Activated CD4-positive, alpha-beta memory T cell treated with anti-CD3 and anti-CD28 coated beads, Interleukin-2, amount 10 ng/mL, durations not matched to agents 7 days and 5 days (primary cell): ENCODE measurements around the gene LARGE2. TPM values are rescaled to one million over a fixed set of nuclear protein-coding genes. Genes with fewer than 3 reads are reported as not detected.

Experiments
- CTCF ChIA-PET: fragments of 350-600 bp; sonication (Branson Sonifier 250); formaldehyde crosslinking; loops from one replicate; lab custom pipeline; 2021; ENCODE audit warnings: antibody characterized with exemption, inconsistent platforms; lab: Charles Lee
- POLR2A ChIA-PET: fragments of 350-600 bp; sonication (Branson Sonifier 250); formaldehyde crosslinking; loops from one replicate; lab custom pipeline; 2021; ENCODE audit warnings: antibody characterized with exemption; lab: Charles Lee
- DNase-seq: peaks from one replicate; pipeline ENCODE4 v3.0.0-alpha.2; 2020
- H3K27ac Mint-ChIP-seq: one replicate; pipeline ENCODE4 v1.8.0; 2021; ENCODE audit warnings: mild to moderate bottlenecking, mixed read lengths
- H3K27me3 Mint-ChIP-seq: one replicate; pipeline ENCODE4 v1.8.0; 2021; ENCODE audit warnings: mixed read lengths
- H3K36me3 Mint-ChIP-seq: one replicate; pipeline ENCODE4 v1.8.0; 2021; ENCODE audit warnings: low read depth, mixed read lengths
- H3K4me1 Mint-ChIP-seq: one replicate; pipeline ENCODE4 v1.8.0; 2021; ENCODE audit warnings: mixed read lengths
- H3K4me3 Mint-ChIP-seq: one replicate; pipeline ENCODE4 v1.8.0; 2021; ENCODE audit warnings: mild to moderate bottlenecking, mixed read lengths
- H3K9me3 Mint-ChIP-seq: one replicate; pipeline ENCODE4 v1.8.0; 2021; ENCODE audit warnings: mixed read lengths
- total RNA-seq, 2 experiments: library from RNA; stranded (reverse); gene quantifications; one replicate each; pipeline ENCODE4 v1.2.3, GENCODE V29; 2021

The LARGE2 gene
- total RNA-seq, 2 experiments from 2014 or later = 0.58 to 1.1 TPM

GRCh38 chr11:45929486-45930030, 7.1 kb downstream of the LARGE2 start:
- peak overlapping the region; percentile 95 for H3K27ac Mint-ChIP-seq
- H3K9me3 Mint-ChIP-seq = no peaks in the 10 kb centered on the region
- peaks cover 35% of the 10 kb centered on the region for H3K4me1 Mint-ChIP-seq
- DNase-seq = no peak
- CTCF ChIA-PET = interaction anchor here (0.7 to 2.3 kb wide), 4 partner anchors 11 to 422 kb away, joined by 4 to 15 read pairs (median 10); partner anchors contain the start of gene PEX16
- POLR2A ChIA-PET = interaction anchor here (1.3 to 5.1 kb wide), 4 partner anchors 9 to 83 kb away, joined by 3 to 78 read pairs (median 4); partner anchors contain the start of genes CRY2 and PEX16
- no peak overlapping the region for H3K4me3 Mint-ChIP-seq
- peaks cover 6% of the 10 kb centered on the region for H3K27me3 Mint-ChIP-seq
- peaks cover 12% of the 10 kb centered on the region for H3K36me3 Mint-ChIP-seq

- Mint-ChIP-seq H3K36me3 (peaks cover 17% of the 10 kb centered on the region), H3K9me3 (no peaks in the 10 kb centered on the region), H3K27me3 (no peaks in the 10 kb centered on the region), H3K4me3 (peak overlapping the region; percentile 50), H3K27ac (peak overlapping the region; percentile 95), H3K4me1 (peaks cover 35% of the 10 kb centered on the region)
- DNase-seq = peak; percentile 73
- POLR2A ChIA-PET = interaction anchor here (0.8 to 5.1 kb wide), 7 partner anchors 9 to 83 kb away, joined by 3 to 78 read pairs (median 3); partner anchors contain the start of genes CRY2 and PEX16
- CTCF ChIA-PET = interaction anchor here (1.0 to 2.3 kb wide), 4 partner anchors 12 to 87 kb away, joined by 6 to 15 read pairs (median 10); partner anchors contain the start of gene PEX16
Measured at GRCh38 chr11:45930031-45930794, 7.8 kb downstream of the LARGE2 start.

GRCh38 chr11:45930951-45931570, 8.6 kb downstream of the LARGE2 start:
- Mint-ChIP-seq H3K27me3 (no peaks in the 10 kb centered on the region), H3K4me1 (peaks cover 35% of the 10 kb centered on the region), H3K9me3 (no peaks in the 10 kb centered on the region), H3K36me3 (peaks cover 17% of the 10 kb centered on the region), H3K4me3 (no peak overlapping the region), H3K27ac (peak overlapping the region; percentile 95)
- POLR2A ChIA-PET = interaction anchor here (0.8 to 5.1 kb wide), 6 partner anchors 10 to 84 kb away, joined by 3 to 78 read pairs (median 4); partner anchors contain the start of genes CRY2 and PEX16
- DNase-seq = no peak
- CTCF ChIA-PET = interaction anchor here (1.5 to 2.3 kb wide), 3 partner anchors 13 to 88 kb away, joined by 6 to 15 read pairs (median 11); partner anchors contain the start of gene PEX16

GRCh38 chr11:45931739-45932138, 9.3 kb downstream of the LARGE2 start:
- Mint-ChIP-seq H3K9me3 (no peaks in the 10 kb centered on the region), H3K36me3 (peaks cover 19% of the 10 kb centered on the region), H3K4me1 (peaks cover 35% of the 10 kb centered on the region), H3K4me3 (no peak overlapping the region), H3K27ac (peak overlapping the region; percentile 95), H3K27me3 (no peaks in the 10 kb centered on the region)
- no peak for DNase-seq
- ChIA-PET CTCF (interaction anchor here (1.5 kb wide), 1 partner anchor 89 kb away, joined by 6 read pairs; no protein-coding TSS in a partner anchor), POLR2A (interaction anchor here (5.1 kb wide), 1 partner anchor 14 kb away, joined by 78 read pairs; the partner anchor contains the start of gene PEX16)

- CTCF ChIA-PET = no interaction called here
Measured at GRCh38 chr11:45932217-45932616, 9.8 kb downstream of the LARGE2 start.

GRCh38 chr11:45933131-45933831, 10.8 kb downstream of the LARGE2 start:
- Mint-ChIP-seq H3K27me3 (no peaks in the 10 kb centered on the region), H3K9me3 (no peaks in the 10 kb centered on the region), H3K27ac (no peak overlapping the region), H3K4me3 (no peak overlapping the region), H3K4me1 (peaks cover 27% of the 10 kb centered on the region), H3K36me3 (peaks cover 20% of the 10 kb centered on the region)
- no peak for DNase-seq
- ChIA-PET POLR2A (no interaction called here), CTCF (no interaction called here)

More at GRCh38 chr11:45932217-45932616, 9.8 kb downstream of the LARGE2 start:
- DNase-seq = no peak
- POLR2A ChIA-PET = no interaction called here
- Mint-ChIP-seq H3K36me3 (peaks cover 20% of the 10 kb centered on the region), H3K4me3 (no peak overlapping the region), H3K27ac (peak overlapping the region; percentile 10), H3K27me3 (no peaks in the 10 kb centered on the region), H3K9me3 (no peaks in the 10 kb centered on the region), H3K4me1 (peaks cover 32% of the 10 kb centered on the region)

GRCh38 chr11:45933846-45934579, 11.6 kb downstream of the LARGE2 start:
- CTCF ChIA-PET = no interaction called here
- peaks cover 26% of the 10 kb centered on the region for H3K4me1 Mint-ChIP-seq
- H3K9me3 Mint-ChIP-seq = no peaks in the 10 kb centered on the region
- no peak for DNase-seq
- no peak overlapping the region for H3K27ac Mint-ChIP-seq
- H3K4me3 Mint-ChIP-seq = no peak overlapping the region
- no peaks in the 10 kb centered on the region for H3K27me3 Mint-ChIP-seq
- POLR2A ChIA-PET = no interaction called here
- peaks cover 20% of the 10 kb centered on the region for H3K36me3 Mint-ChIP-seq

GRCh38 chr11:45934580-45935318, 12.3 kb downstream of the LARGE2 start:
- H3K27me3 Mint-ChIP-seq = no peaks in the 10 kb centered on the region
- no peak for DNase-seq
- H3K36me3 Mint-ChIP-seq = peaks cover 20% of the 10 kb centered on the region
- ChIA-PET CTCF (no interaction called here), POLR2A (no interaction called here)
- H3K4me3 Mint-ChIP-seq = no peak overlapping the region
- H3K4me1 Mint-ChIP-seq = peaks cover 20% of the 10 kb centered on the region
- H3K9me3 Mint-ChIP-seq = no peaks in the 10 kb centered on the region
- H3K27ac Mint-ChIP-seq = no peak overlapping the region

- POLR2A ChIA-PET = interaction anchor here (0.8 to 1.8 kb wide), 2 partner anchors 18 to 161 kb away, joined by 3 to 6 read pairs; partner anchors contain the start of gene PEX16
- no peak for DNase-seq
- no peak overlapping the region for H3K4me3 Mint-ChIP-seq
- no peaks in the 10 kb centered on the region for H3K9me3 Mint-ChIP-seq
- peaks cover 20% of the 10 kb centered on the region for H3K36me3 Mint-ChIP-seq
- peaks cover 12% of the 10 kb centered on the region for H3K4me1 Mint-ChIP-seq
- H3K27ac Mint-ChIP-seq = no peak overlapping the region
- CTCF ChIA-PET = interaction anchor here (1.7 to 2.0 kb wide), 2 partner anchors 29 to 71 kb away, joined by 4 to 7 read pairs; no protein-coding TSS in a partner anchor
- no peaks in the 10 kb centered on the region for H3K27me3 Mint-ChIP-seq
Measured at GRCh38 chr11:45935349-45936064, 13.1 kb downstream of the LARGE2 start.

GRCh38 chr11:45936511-45937054, 14.1 kb downstream of the LARGE2 start:
- peaks cover 16% of the 10 kb centered on the region for H3K36me3 Mint-ChIP-seq
- no peak for DNase-seq
- H3K4me3 Mint-ChIP-seq = no peak overlapping the region
- peaks cover 2% of the 10 kb centered on the region for H3K4me1 Mint-ChIP-seq
- H3K27ac Mint-ChIP-seq = no peak overlapping the region
- ChIA-PET CTCF (interaction anchor here (1.7 to 2.0 kb wide), 2 partner anchors 28 to 70 kb away, joined by 4 to 7 read pairs; no protein-coding TSS in a partner anchor), POLR2A (interaction anchor here (1.2 to 1.8 kb wide), 2 partner anchors 18 to 19 kb away, joined by 4 to 6 read pairs; partner anchors contain the start of gene PEX16)
- H3K9me3 Mint-ChIP-seq = no peaks in the 10 kb centered on the region
- no peaks in the 10 kb centered on the region for H3K27me3 Mint-ChIP-seq
